GM15510 (cell line): ENCODE measurements around the gene OBP2A.

Experiments used
- POLR2A ChIP-seq: IDR thresholded peaks from 3 replicates; pipeline ENCODE4 v1.6.1; 2011; ENCODE audit warnings: borderline replicate concordance; ENCODE audit not compliant: insufficient read length; ENCODE audit errors: extremely low read depth

OBP2A gene

GRCh38 chr9:135506327-135507103, 39.4 kb upstream of the OBP2A start:
- no peak for TF ChIP-seq POLR2A

- TF ChIP-seq POLR2A, result no peak
Measured at GRCh38 chr9:135507104-135508035, 38.6 kb upstream of the OBP2A start.

- no peak for TF ChIP-seq POLR2A
Measured at GRCh38 chr9:135508211-135508820, 37.6 kb upstream of the OBP2A start.

- TF ChIP-seq POLR2A, result no peak
Measured at GRCh38 chr9:135509458-135509857, 36.5 kb upstream of the OBP2A start.

- TF ChIP-seq POLR2A, result no peak
Measured at GRCh38 chr9:135512241-135512603, 33.7 kb upstream of the OBP2A start.

- TF ChIP-seq POLR2A, result no peak
Measured at GRCh38 chr9:135512904-135513303, 33.0 kb upstream of the OBP2A start.

GRCh38 chr9:135513351-135513846, 32.5 kb upstream of the OBP2A start:
- no peak for TF ChIP-seq POLR2A

- no peak for TF ChIP-seq POLR2A
Measured at GRCh38 chr9:135514342-135515082, 31.4 kb upstream of the OBP2A start.

- no peak for TF ChIP-seq POLR2A
Measured at GRCh38 chr9:135515083-135515951, 30.6 kb upstream of the OBP2A start.

- TF ChIP-seq POLR2A, result no peak
Measured at GRCh38 chr9:135516132-135516860, 29.6 kb upstream of the OBP2A start.

- TF ChIP-seq POLR2A, result no peak
Measured at GRCh38 chr9:135517407-135517822, 28.5 kb upstream of the OBP2A start.

GRCh38 chr9:135519179-135519971, 26.6 kb upstream of the OBP2A start:
- no peak for TF ChIP-seq POLR2A
